HT-29 (cell line): ENCODE results near the gene TCOF1. TPM values are rescaled to one million over a fixed set of nuclear protein-coding genes. Genes with fewer than 3 reads are reported as not detected.

Experiments
- DNase-seq: peaks from one replicate; pipeline ENCODE4 v3.0.0-alpha.2; 2015; ENCODE audit warnings: low spot score
- total RNA-seq: library from RNA; depleted of rRNA; stranded (reverse); fragments of >200 nt; shearing (Covaris generic); gene quantifications from 2 replicates; pipeline ENCODE4 v1.2.3, GENCODE V29; 2014

The TCOF1 gene
- total RNA-seq, 1 experiment from 2014 or later = 85.7 TPM

GRCh38 chr5:150350524-150351344, 6.8 kb upstream of the TCOF1 start:
- peak; percentile 75 for DNase-seq

- no peak for DNase-seq
Measured at GRCh38 chr5:150352244-150353031, 5.1 kb upstream of the TCOF1 start.

GRCh38 chr5:150353032-150353675, 4.3 kb upstream of the TCOF1 start:
- no peak for DNase-seq

- DNase-seq = no peak
Measured at GRCh38 chr5:150355791-150356190, 1.7 kb upstream of the TCOF1 start.

GRCh38 chr5:150356575-150357294, 762 bp upstream of the TCOF1 start:
- no peak for DNase-seq

- DNase-seq = peak; percentile 37
Measured at GRCh38 chr5:150358261-150359095, 981 bp downstream of the TCOF1 start.

GRCh38 chr5:150361301-150361700, 3.8 kb downstream of the TCOF1 start:
- no peak for DNase-seq

- no peak for DNase-seq
Measured at GRCh38 chr5:150363185-150363584, 5.7 kb downstream of the TCOF1 start.

- no peak for DNase-seq
Measured at GRCh38 chr5:150364004-150364403, 6.5 kb downstream of the TCOF1 start.

- no peak for DNase-seq
Measured at GRCh38 chr5:150368526-150368925, 11.0 kb downstream of the TCOF1 start.

GRCh38 chr5:150372639-150373038, 15.1 kb downstream of the TCOF1 start:
- no peak for DNase-seq

- no peak for DNase-seq
Measured at GRCh38 chr5:150374651-150375050, 17.2 kb downstream of the TCOF1 start.

- DNase-seq = no peak
Measured at GRCh38 chr5:150376799-150377771, 19.6 kb downstream of the TCOF1 start.

- no peak for DNase-seq
Measured at GRCh38 chr5:150377964-150378694, 20.6 kb downstream of the TCOF1 start.

- DNase-seq = no peak
Measured at GRCh38 chr5:150384701-150385100, 27.2 kb downstream of the TCOF1 start.

- DNase-seq = no peak
Measured at GRCh38 chr5:150386024-150386855, 28.7 kb downstream of the TCOF1 start.

- DNase-seq = no peak
Measured at GRCh38 chr5:150389531-150390266, 32.2 kb downstream of the TCOF1 start.
